ENCODE results near the gene PHLDB2. TPM values are rescaled to one million over a fixed set of nuclear protein-coding genes. Genes with fewer than 3 reads are reported as not detected.
"Not testable (repeated sequence)": the region's sequence is repeated elsewhere in the genome, so short reads cannot be mapped to it uniquely, and the experiment has no call there.

Gene PHLDB2
- 39.7 and 71.1 TPM in 2 replicates for total RNA-seq

- no peak for DNase-seq (ENCODE audit: extremely low read depth, low read depth, low spot score)
Observed at GRCh38 chr3:111859061-111859973, at the start of gene PHLDB2. Gene PHLDB2, plus strand, starts transcription at chr3:111859265. Its CDS starts 24,813 bp downstream, at chr3:111884078.

- DNase-seq (ENCODE audit: extremely low read depth, low read depth, low spot score), result no peak
Observed at GRCh38 chr3:111810909-111811308, 48.2 kb upstream of the PHLDB2 start.

GRCh38 chr3:111811811-111812210 is 47.3 kb upstream of the PHLDB2 start:
- DNase-seq (ENCODE audit: extremely low read depth, low read depth, low spot score), result no peak

- DNase-seq (ENCODE audit: extremely low read depth, low read depth, low spot score), result no peak
Observed at GRCh38 chr3:111812701-111813100, 46.4 kb upstream of the PHLDB2 start.

- DNase-seq (ENCODE audit: extremely low read depth, low read depth, low spot score), result no peak
Observed at GRCh38 chr3:111813441-111813840, 45.6 kb upstream of the PHLDB2 start.

- no peak for DNase-seq (ENCODE audit: extremely low read depth, low read depth, low spot score)
Observed at GRCh38 chr3:111813979-111814378, 45.1 kb upstream of the PHLDB2 start.

- not testable (repeated sequence) for DNase-seq (ENCODE audit: extremely low read depth, low read depth, low spot score)
Observed at GRCh38 chr3:111816771-111817170, 42.3 kb upstream of the PHLDB2 start.

- no peak for DNase-seq (ENCODE audit: extremely low read depth, low read depth, low spot score)
Observed at GRCh38 chr3:111819927-111820326, 39.1 kb upstream of the PHLDB2 start.

GRCh38 chr3:111820651-111821050 is 38.4 kb upstream of the PHLDB2 start:
- DNase-seq (ENCODE audit: extremely low read depth, low read depth, low spot score), result no peak

- no peak for DNase-seq (ENCODE audit: extremely low read depth, low read depth, low spot score)
Observed at GRCh38 chr3:111821891-111822290, 37.2 kb upstream of the PHLDB2 start.

GRCh38 chr3:111822804-111823203 is 36.3 kb upstream of the PHLDB2 start:
- no peak for DNase-seq (ENCODE audit: extremely low read depth, low read depth, low spot score)

- DNase-seq (ENCODE audit: extremely low read depth, low read depth, low spot score), result no peak
Observed at GRCh38 chr3:111823341-111823855, 35.7 kb upstream of the PHLDB2 start.

- no peak for DNase-seq (ENCODE audit: extremely low read depth, low read depth, low spot score)
Observed at GRCh38 chr3:111824351-111824750, 34.7 kb upstream of the PHLDB2 start.

- DNase-seq (ENCODE audit: extremely low read depth, low read depth, low spot score), result no peak
Observed at GRCh38 chr3:111827871-111828270, 31.2 kb upstream of the PHLDB2 start.

- DNase-seq (ENCODE audit: extremely low read depth, low read depth, low spot score), result no peak
Observed at GRCh38 chr3:111828530-111828929, 30.5 kb upstream of the PHLDB2 start.

GRCh38 chr3:111829023-111829422 is 30.0 kb upstream of the PHLDB2 start:
- DNase-seq (ENCODE audit: extremely low read depth, low read depth, low spot score), result no peak

- no peak for DNase-seq (ENCODE audit: extremely low read depth, low read depth, low spot score)
Observed at GRCh38 chr3:111831840-111832239, 27.2 kb upstream of the PHLDB2 start.

- no peak for DNase-seq (ENCODE audit: extremely low read depth, low read depth, low spot score)
Observed at GRCh38 chr3:111837112-111837511, 22.0 kb upstream of the PHLDB2 start.

- DNase-seq (ENCODE audit: extremely low read depth, low read depth, low spot score), result no peak
Observed at GRCh38 chr3:111838133-111838532, 20.9 kb upstream of the PHLDB2 start.

- DNase-seq (ENCODE audit: extremely low read depth, low read depth, low spot score), result no peak
Observed at GRCh38 chr3:111846039-111846438, 13.0 kb upstream of the PHLDB2 start.

- no peak for DNase-seq (ENCODE audit: extremely low read depth, low read depth, low spot score)
Observed at GRCh38 chr3:111846717-111847116, 12.3 kb upstream of the PHLDB2 start.

GRCh38 chr3:111848283-111848682 is 10.8 kb upstream of the PHLDB2 start:
- no peak for DNase-seq (ENCODE audit: extremely low read depth, low read depth, low spot score)
